ENCODE measurements around the gene FBLN1.
A peak's percentile ranks its signal among the peaks of the same experiment; 100 is the strongest.

GRCh38 chr22:45597460-45598192, 94.9 kb downstream of the FBLN1 start:
- TF ChIP-seq GATA3 (IDR thresholded peaks at IDR 0.05; ENCODE audit: low read depth, low read length) (no peak; the same call in 1 of the 2 replicates), GATA2 (IDR thresholded peaks at IDR 0.05; ENCODE audit: low read depth, low read length) (peak; percentile 84)

Data from SH-SY5Y (cell line).